HG02870 (cell line): ENCODE data around the gene INCA1.
A peak's percentile ranks its signal among the peaks of the same experiment; 100 is the strongest.
"Not testable (repeated sequence)": the region's sequence is repeated elsewhere in the genome, so short reads cannot be mapped to it uniquely, and the experiment has no call there.

Source experiments
- ATAC-seq: cut with Tn5 transposase; IDR thresholded peaks from one replicate; pipeline ENCODE4 v1.9.1; 2021; ENCODE audit warnings: mild to moderate bottlenecking, moderate library complexity; ENCODE audit not compliant: unreplicated experiment

INCA1 gene

GRCh38 chr17:4997302-4998026 is at the start of gene INCA1, which contains the start of gene KIF1C:
Gene INCA1, minus strand, starts transcription at chr17:4997522. Its CDS starts 3,085 bp downstream, at chr17:4994437.
Gene KIF1C, plus strand, starts transcription at chr17:4997950. Its CDS starts 2,297 bp downstream, at chr17:5000247.
- peak; percentile 88 for ATAC-seq

GRCh38 chr17:5045496-5045895 is 48.2 kb upstream of the INCA1 start:
- no peak for ATAC-seq

- no peak for ATAC-seq
Observed at GRCh38 chr17:5044630-5045029, 47.3 kb upstream of the INCA1 start.

- ATAC-seq, result no peak
Observed at GRCh38 chr17:5043524-5043923, 46.2 kb upstream of the INCA1 start.

- no peak for ATAC-seq
Observed at GRCh38 chr17:5042157-5043022, 45.1 kb upstream of the INCA1 start.

GRCh38 chr17:5035315-5035714 is 38.0 kb upstream of the INCA1 start, which contains the start of gene SLC52A1:
Gene SLC52A1, minus strand, starts transcription at chr17:5035426. Its CDS starts 820 bp downstream, at chr17:5034606.
- no peak for ATAC-seq

GRCh38 chr17:5034651-5035050 is 37.3 kb upstream of the INCA1 start:
- ATAC-seq, result no peak

- no peak for ATAC-seq
Observed at GRCh38 chr17:5034063-5034462, 36.7 kb upstream of the INCA1 start.

GRCh38 chr17:5033352-5034015 is 36.2 kb upstream of the INCA1 start:
- ATAC-seq, result no peak

- no peak for ATAC-seq
Observed at GRCh38 chr17:5032865-5033264, 35.5 kb upstream of the INCA1 start.

GRCh38 chr17:5031365-5032082 is 34.2 kb upstream of the INCA1 start:
- ATAC-seq, result no peak

- not testable (repeated sequence) for ATAC-seq
Observed at GRCh38 chr17:5030168-5030567, 32.8 kb upstream of the INCA1 start.

- no peak for ATAC-seq
Observed at GRCh38 chr17:5027916-5028315, 30.6 kb upstream of the INCA1 start.

- ATAC-seq, result no peak
Observed at GRCh38 chr17:5027299-5027698, 30.0 kb upstream of the INCA1 start.

GRCh38 chr17:5024604-5025003 is 27.3 kb upstream of the INCA1 start:
- no peak for ATAC-seq

GRCh38 chr17:5023588-5024147 is 26.3 kb upstream of the INCA1 start:
- no peak for ATAC-seq

- no peak for ATAC-seq
Observed at GRCh38 chr17:5022171-5022711, 24.9 kb upstream of the INCA1 start.

GRCh38 chr17:5020502-5021023 is 23.2 kb upstream of the INCA1 start:
- no peak for ATAC-seq

GRCh38 chr17:5019475-5019956 is 22.2 kb upstream of the INCA1 start:
- no peak for ATAC-seq

GRCh38 chr17:5014357-5014756 is 17.0 kb upstream of the INCA1 start:
- ATAC-seq, result no peak
